SU-DHL-6 (cell line): ENCODE data around the gene PNPLA2.

ENCODE experiments used
- H2AFZ ChIP-seq: fragments of 200-600 bp; sonication (generic); 2 replicates; pipeline ENCODE4 v1.6.1; 2014; ENCODE audit warnings: low read depth, mild to moderate bottlenecking, moderate library complexity, mixed read lengths, antibody characterized with exemption, low read length; ENCODE audit not compliant: severe bottlenecking
- H3F3A ChIP-seq: fragments of 200-600 bp; shearing (Covaris generic); 2 replicates; pipeline ENCODE4 v1.6.0; 2016; ENCODE audit warnings: antibody characterized with exemption, mild to moderate bottlenecking; ENCODE audit not compliant: insufficient read depth
- H3K27ac ChIP-seq: fragments of 200-600 bp; sonication (generic); 2 replicates; pipeline ENCODE4 v1.5.1; 2016; ENCODE audit warnings: low read depth, mild to moderate bottlenecking, low read length, moderate library complexity, mixed read lengths
- H3K27me3 ChIP-seq: fragments of 200-600 bp; sonication (generic), shearing (Covaris generic); 2 replicates; pipeline ENCODE4 v1.6.0; 2014; ENCODE audit warnings: mild to moderate bottlenecking, low read length
- H3K36me3 ChIP-seq: fragments of 200-600 bp; sonication (generic); 2 replicates; pipeline ENCODE4 v1.6.1; 2014; ENCODE audit warnings: mild to moderate bottlenecking, low read length, mixed read lengths
- H3K4me2 ChIP-seq: fragments of 300-600, 200-600 bp; shearing (Covaris generic), sonication (generic); 2 replicates; pipeline ENCODE4 v1.6.0; 2014; ENCODE audit warnings: low read length, low read depth, mild to moderate bottlenecking; ENCODE audit not compliant: poor library complexity, severe bottlenecking
- H3K4me3 ChIP-seq: fragments of 200-600 bp; sonication (generic); 2 replicates; pipeline ENCODE4 v1.5.1; 2014; ENCODE audit warnings: antibody characterized with exemption, low read length, mild to moderate bottlenecking, mixed read lengths; ENCODE audit not compliant: insufficient read depth, poor library complexity, severe bottlenecking
- H3K79me2 ChIP-seq: fragments of 200-600 bp; sonication (generic); 2 replicates; pipeline ENCODE4 v1.6.1; 2014; ENCODE audit warnings: mild to moderate bottlenecking, low read length, moderate library complexity; ENCODE audit not compliant: insufficient read depth
- H3K9ac ChIP-seq: fragments of 200-600 bp; sonication (generic); 2 replicates; pipeline ENCODE4 v1.7.0; 2014; ENCODE audit warnings: mild to moderate bottlenecking, low read length
- H3K9me2 ChIP-seq: fragments of 200-600 bp; sonication (generic); replicated peaks from 2 replicates; pipeline ENCODE4 v1.6.1; 2014; ENCODE audit warnings: low read length; ENCODE audit not compliant: insufficient read depth
- H3K9me3 ChIP-seq: fragments of 200-600 bp; sonication (generic); 2 replicates; pipeline ENCODE4 v1.6.1; 2014; ENCODE audit warnings: low read length, mixed read lengths; ENCODE audit not compliant: insufficient read depth
- H4K20me1 ChIP-seq: fragments of 200-600 bp; sonication (generic); 2 replicates; pipeline ENCODE4 v1.6.1; 2014; ENCODE audit warnings: low read depth, mild to moderate bottlenecking, antibody characterized with exemption, low read length, moderate library complexity, mixed read lengths
- EZH2phosphoT487 ChIP-seq: fragments of 200-600 bp; sonication (generic), shearing (Covaris generic); conservative IDR thresholded peaks from 2 replicates; pipeline ENCODE4 v1.6.1; 2018; ENCODE audit warnings: mild to moderate bottlenecking, antibody characterized with exemption, low read length, moderate library complexity, mixed read lengths
- TF ChIP-seq, protein P1 (sequence below): fragments of 200-600 bp; sonication (generic); IDR thresholded peaks from one replicate; pipeline ENCODE4 v1.5.1; 2017; ENCODE audit warnings: antibody characterized with exemption, mild to moderate bottlenecking, low read length, moderate library complexity; ENCODE audit not compliant: insufficient read depth, poor library complexity, severe bottlenecking

The PNPLA2 gene

DNA sequence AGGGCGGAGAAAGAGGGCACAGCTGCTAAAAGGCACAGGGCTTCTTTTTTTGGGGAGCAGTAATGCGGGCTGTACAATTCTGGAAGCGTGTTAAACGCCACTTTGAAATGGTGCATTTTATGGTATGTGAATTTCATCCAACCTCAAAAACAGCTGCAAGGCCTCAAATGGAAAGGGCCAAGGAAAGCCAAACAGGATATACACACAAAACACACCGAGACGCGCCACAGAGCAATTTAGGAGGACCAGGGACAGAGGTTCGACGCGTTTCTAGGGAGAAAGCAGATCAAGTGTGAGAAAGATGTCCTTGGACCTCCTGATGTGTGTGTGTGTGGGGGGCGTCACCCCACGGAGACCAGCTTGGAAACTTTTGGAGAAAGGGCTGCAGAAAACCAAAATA lies 55.0 kb downstream of the PNPLA2 start:
- TF ChIP-seq EZH2phosphoT487, result no peak
- TF ChIP-seq, protein P1, sequence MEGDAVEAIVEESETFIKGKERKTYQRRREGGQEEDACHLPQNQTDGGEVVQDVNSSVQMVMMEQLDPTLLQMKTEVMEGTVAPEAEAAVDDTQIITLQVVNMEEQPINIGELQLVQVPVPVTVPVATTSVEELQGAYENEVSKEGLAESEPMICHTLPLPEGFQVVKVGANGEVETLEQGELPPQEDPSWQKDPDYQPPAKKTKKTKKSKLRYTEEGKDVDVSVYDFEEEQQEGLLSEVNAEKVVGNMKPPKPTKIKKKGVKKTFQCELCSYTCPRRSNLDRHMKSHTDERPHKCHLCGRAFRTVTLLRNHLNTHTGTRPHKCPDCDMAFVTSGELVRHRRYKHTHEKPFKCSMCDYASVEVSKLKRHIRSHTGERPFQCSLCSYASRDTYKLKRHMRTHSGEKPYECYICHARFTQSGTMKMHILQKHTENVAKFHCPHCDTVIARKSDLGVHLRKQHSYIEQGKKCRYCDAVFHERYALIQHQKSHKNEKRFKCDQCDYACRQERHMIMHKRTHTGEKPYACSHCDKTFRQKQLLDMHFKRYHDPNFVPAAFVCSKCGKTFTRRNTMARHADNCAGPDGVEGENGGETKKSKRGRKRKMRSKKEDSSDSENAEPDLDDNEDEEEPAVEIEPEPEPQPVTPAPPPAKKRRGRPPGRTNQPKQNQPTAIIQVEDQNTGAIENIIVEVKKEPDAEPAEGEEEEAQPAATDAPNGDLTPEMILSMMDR, result no peak
- no peak overlapping the region for H3K4me3 ChIP-seq
- H3K27ac ChIP-seq, result no peak overlapping the region
- H3K79me2 ChIP-seq, result no peaks in the 10 kb centered on the region
- H3K36me3 ChIP-seq, result no peaks in the 10 kb centered on the region
- H3K9me3 ChIP-seq, result no peaks in the 10 kb centered on the region
- no peaks in the 10 kb centered on the region for H3K27me3 ChIP-seq
- H2AFZ ChIP-seq, result no peak overlapping the region
- H3K9ac ChIP-seq, result no peak overlapping the region
- H4K20me1 ChIP-seq, result no peaks in the 10 kb centered on the region
- H3K9me2 ChIP-seq, result no peaks in the 10 kb centered on the region
- no peak overlapping the region for H3K4me2 ChIP-seq
- H3F3A ChIP-seq, result no peaks in the 10 kb centered on the region
